MCF 10A (cell line): Measurements from ENCODE around the gene SH3YL1. TPM values are rescaled to one million over a fixed set of nuclear protein-coding genes. Genes with fewer than 3 reads are reported as not detected.

Experiments
- BruUV-seq: library from RNA; stranded (reverse); fragments of 400-500 nt; replicated peaks from 2 replicates; lab custom pipeline; 2021; lab: Mats Ljungman, UMichigan
- CTCF ChIA-PET: fragments of 300-600 bp; sonication (Branson Sonifier 250); formaldehyde crosslinking; extraction: SDS; loops from one replicate; lab custom pipeline; 2021; ENCODE audit warnings: antibody characterized with exemption, inconsistent platforms; lab: Yijun Ruan, JAX
- POLR2A ChIA-PET: fragments of 300-600, 350-650 bp; sonication (Branson Sonifier 250); formaldehyde crosslinking; extraction: SDS; loops from one replicate; lab custom pipeline; 2020; ENCODE audit warnings: antibody characterized with exemption, inconsistent platforms; lab: Yijun Ruan, JAX
- DNase-seq: peaks from one replicate; pipeline ENCODE4 v3.0.0-alpha.2; 2018; ENCODE audit not compliant: unreplicated experiment
- H3K27ac Mint-ChIP-seq: one replicate; pipeline ENCODE4 v1.8.0; 2022; ENCODE audit warnings: mild to moderate bottlenecking, low read depth, mixed read lengths; ENCODE audit not compliant: unreplicated experiment
- H3K27me3 Mint-ChIP-seq: one replicate; pipeline ENCODE4 v1.8.0; 2022; ENCODE audit warnings: mixed read lengths; ENCODE audit not compliant: insufficient read depth, unreplicated experiment
- H3K36me3 Mint-ChIP-seq: one replicate; pipeline ENCODE4 v1.8.0; 2022; ENCODE audit warnings: mild to moderate bottlenecking, moderate library complexity, mixed read lengths; ENCODE audit not compliant: insufficient read depth, unreplicated experiment
- H3K4me1 Mint-ChIP-seq: one replicate; pipeline ENCODE4 v1.8.0; 2022; ENCODE audit warnings: mixed read lengths; ENCODE audit not compliant: insufficient read depth, unreplicated experiment
- H3K4me3 Mint-ChIP-seq: one replicate; pipeline ENCODE4 v1.8.0; 2022; ENCODE audit warnings: mild to moderate bottlenecking, moderate library complexity, mixed read lengths; ENCODE audit not compliant: unreplicated experiment
- H3K9me3 Mint-ChIP-seq: one replicate; pipeline ENCODE4 v1.8.0; 2022; ENCODE audit warnings: mixed read lengths; ENCODE audit not compliant: unreplicated experiment
- intact Hi-C: fragments of 100-400 bp; cut with micrococcal nuclease; formaldehyde crosslinking; loops from 2 replicates; pipeline ENCODE4 v1.14.1; 2022
- total RNA-seq: library from RNA; stranded (reverse); gene quantifications from 2 replicates; pipeline ENCODE4 v1.2.3, GENCODE V29; 2022
- TF ChIP-seq, protein P1 (sequence below): fragments of 200-600 bp; IDR thresholded peaks from one replicate; pipeline ENCODE4 v1.8.0; 2022; ENCODE audit warnings: antibody characterized with exemption, mild to moderate bottlenecking; ENCODE audit not compliant: unreplicated experiment

Gene SH3YL1
- total RNA-seq, 1 experiment from 2014 or later, result 47.4 TPM

GRCh38 chr2:236993-237539, 26.8 kb downstream of the SH3YL1 start:
- Mint-ChIP-seq H3K9me3 (no peaks in the 10 kb centered on the region), H3K4me1 (no peaks in the 10 kb centered on the region), H3K27ac (no peak overlapping the region), H3K27me3 (no peaks in the 10 kb centered on the region), H3K36me3 (peaks cover 34% of the 10 kb centered on the region), H3K4me3 (no peak overlapping the region)
- BruUV-seq, result no TSS peak
- POLR2A ChIA-PET, result interaction anchor here (0.6 to 1.0 kb wide), 2 partner anchors 9 to 29 kb away, joined by 3 to 5 read pairs; no protein-coding TSS in a partner anchor
- no peak for DNase-seq
- CTCF ChIA-PET, result interaction anchor here (0.7 to 2.3 kb wide), 5 partner anchors 8 to 303 kb away, joined by 3 to 8 read pairs (median 4); no protein-coding TSS in a partner anchor
- TF ChIP-seq, protein P1, sequence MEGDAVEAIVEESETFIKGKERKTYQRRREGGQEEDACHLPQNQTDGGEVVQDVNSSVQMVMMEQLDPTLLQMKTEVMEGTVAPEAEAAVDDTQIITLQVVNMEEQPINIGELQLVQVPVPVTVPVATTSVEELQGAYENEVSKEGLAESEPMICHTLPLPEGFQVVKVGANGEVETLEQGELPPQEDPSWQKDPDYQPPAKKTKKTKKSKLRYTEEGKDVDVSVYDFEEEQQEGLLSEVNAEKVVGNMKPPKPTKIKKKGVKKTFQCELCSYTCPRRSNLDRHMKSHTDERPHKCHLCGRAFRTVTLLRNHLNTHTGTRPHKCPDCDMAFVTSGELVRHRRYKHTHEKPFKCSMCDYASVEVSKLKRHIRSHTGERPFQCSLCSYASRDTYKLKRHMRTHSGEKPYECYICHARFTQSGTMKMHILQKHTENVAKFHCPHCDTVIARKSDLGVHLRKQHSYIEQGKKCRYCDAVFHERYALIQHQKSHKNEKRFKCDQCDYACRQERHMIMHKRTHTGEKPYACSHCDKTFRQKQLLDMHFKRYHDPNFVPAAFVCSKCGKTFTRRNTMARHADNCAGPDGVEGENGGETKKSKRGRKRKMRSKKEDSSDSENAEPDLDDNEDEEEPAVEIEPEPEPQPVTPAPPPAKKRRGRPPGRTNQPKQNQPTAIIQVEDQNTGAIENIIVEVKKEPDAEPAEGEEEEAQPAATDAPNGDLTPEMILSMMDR, result no peak
- intact Hi-C loops, result no loop called here

- H3K4me3 Mint-ChIP-seq, result no peak overlapping the region
- H3K27me3 Mint-ChIP-seq, result no peaks in the 10 kb centered on the region
- intact Hi-C loops, result no loop called here
- CTCF ChIA-PET, result interaction anchor here (0.6 to 0.7 kb wide), 2 partner anchors 11 to 84 kb away, joined by 3 read pairs; no protein-coding TSS in a partner anchor
- no peak overlapping the region for H3K27ac Mint-ChIP-seq
- no peaks in the 10 kb centered on the region for H3K9me3 Mint-ChIP-seq
- TF ChIP-seq, protein P1, result no peak
- H3K36me3 Mint-ChIP-seq, result peaks cover 31% of the 10 kb centered on the region
- BruUV-seq, result no TSS peak
- POLR2A ChIA-PET, result no interaction called here
- no peaks in the 10 kb centered on the region for H3K4me1 Mint-ChIP-seq
- DNase-seq, result no peak
Observed at GRCh38 chr2:234421-234820, 29.4 kb downstream of the SH3YL1 start.

GRCh38 chr2:233030-233429, 30.8 kb downstream of the SH3YL1 start:
- CTCF ChIA-PET, result no interaction called here
- no peak overlapping the region for H3K4me3 Mint-ChIP-seq

GRCh38 chr2:231521-232185, 32.2 kb downstream of the SH3YL1 start:
- CTCF ChIA-PET, result interaction anchor here (0.6 to 0.7 kb wide), 2 partner anchors 55 to 90 kb away, joined by 5 to 6 read pairs; no protein-coding TSS in a partner anchor
- Mint-ChIP-seq H3K4me3 (no peak overlapping the region), H3K4me1 (no peaks in the 10 kb centered on the region), H3K36me3 (peaks cover 42% of the 10 kb centered on the region), H3K27ac (no peak overlapping the region), H3K9me3 (no peaks in the 10 kb centered on the region), H3K27me3 (no peaks in the 10 kb centered on the region)
- BruUV-seq, result no TSS peak
- DNase-seq, result no peak
- TF ChIP-seq, protein P1, result no peak
- intact Hi-C loops, result no loop called here
- POLR2A ChIA-PET, result interaction anchor here (0.6 kb wide), 2 partner anchors 29 to 85 kb away, joined by 3 read pairs; no protein-coding TSS in a partner anchor

More at GRCh38 chr2:233030-233429, 30.8 kb downstream of the SH3YL1 start:
- POLR2A ChIA-PET, result interaction anchor here (1.1 kb wide), 1 partner anchor 31 kb away, joined by 3 read pairs; no protein-coding TSS in a partner anchor
- Mint-ChIP-seq H3K36me3 (peaks cover 32% of the 10 kb centered on the region), H3K4me1 (no peaks in the 10 kb centered on the region), H3K27ac (no peak overlapping the region), H3K27me3 (no peaks in the 10 kb centered on the region), H3K9me3 (no peaks in the 10 kb centered on the region)
- TF ChIP-seq, protein P1, result no peak
- intact Hi-C loops, result no loop called here
- BruUV-seq, result no TSS peak
- no peak for DNase-seq
